ENCODE results near the gene SMCO3.

The SMCO3 gene

GRCh38 chr12:14784471-14784870 is 29.5 kb downstream of the SMCO3 start:
- no peak for TF ChIP-seq CTCF (IDR thresholded peaks at IDR 0.05; ENCODE audit: extremely low read depth, missing control alignments)
- no peak for DNase-seq (ENCODE audit: low spot score)

GRCh38 chr12:14782756-14783155 is 31.2 kb downstream of the SMCO3 start:
- no peak for TF ChIP-seq CTCF (IDR thresholded peaks at IDR 0.05; ENCODE audit: extremely low read depth, missing control alignments)
- no peak for DNase-seq (ENCODE audit: low spot score)

- DNase-seq (ENCODE audit: low spot score) = no peak
- TF ChIP-seq CTCF (IDR thresholded peaks at IDR 0.05; ENCODE audit: extremely low read depth, missing control alignments) = no peak
These were observed 32.4 kb downstream of the SMCO3 start for GRCh38 chr12:14781563-14781962.

GRCh38 chr12:14780859-14781258 is 33.1 kb downstream of the SMCO3 start:
- DNase-seq (ENCODE audit: low spot score) = no peak
- TF ChIP-seq CTCF (IDR thresholded peaks at IDR 0.05; ENCODE audit: extremely low read depth, missing control alignments) = no peak

- no peak for TF ChIP-seq CTCF (IDR thresholded peaks at IDR 0.05; ENCODE audit: extremely low read depth, missing control alignments)
- no peak for DNase-seq (ENCODE audit: low spot score)
These were observed 34.1 kb downstream of the SMCO3 start for GRCh38 chr12:14779834-14780233.

GRCh38 chr12:14777271-14777670 is 36.7 kb downstream of the SMCO3 start:
- no peak for TF ChIP-seq CTCF (IDR thresholded peaks at IDR 0.05; ENCODE audit: extremely low read depth, missing control alignments)
- no peak for DNase-seq (ENCODE audit: low spot score)

GRCh38 chr12:14776236-14776961 is 37.6 kb downstream of the SMCO3 start:
- no peak for TF ChIP-seq CTCF (IDR thresholded peaks at IDR 0.05; ENCODE audit: extremely low read depth, missing control alignments)
- DNase-seq (ENCODE audit: low spot score) = no peak
